ENCODE results near the gene ALK. TPM values are rescaled to one million over a fixed set of nuclear protein-coding genes. Genes with fewer than 3 reads are reported as not detected.

ALK gene
- total RNA-seq, 4 donors from 2014 or later = 0.83 to 1.6 (median 1.2) TPM

DNA sequence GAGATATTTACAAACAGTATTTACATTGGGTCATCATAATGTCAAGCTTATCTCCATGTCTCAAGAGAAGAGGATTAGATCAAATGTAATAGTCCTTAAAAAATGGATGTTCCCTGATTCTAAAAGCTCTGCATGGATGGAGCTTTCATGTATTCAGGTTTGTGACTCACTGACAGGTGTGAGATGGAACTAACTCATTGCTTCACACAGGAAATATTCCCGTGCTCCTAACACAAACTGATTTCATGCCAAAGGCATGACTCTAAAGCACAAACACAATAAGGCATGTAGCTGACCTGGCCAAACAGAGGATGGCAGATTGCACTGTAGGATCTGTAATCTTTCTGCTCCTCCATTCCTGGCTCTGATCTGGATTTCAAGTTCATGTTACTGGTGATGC is 110.0 kb downstream of the ALK start:
- Histone ChIP-seq H3K4me1 (peaks cover 0 to 9% (median 5%) of the 10 kb centered on the region in 4 donors), H3K9me3 (no peaks in the 10 kb centered on the region), H3K36me3 (no peaks in the 10 kb centered on the region), H3K4me3 (no peak overlapping the region), H3K27me3 (no peaks in the 10 kb centered on the region), H3K27ac (replicated peaks in 1 of 4) (no peak overlapping the region)
- TF ChIP-seq POLR2AphosphoS5 (IDR thresholded peaks at IDR 0.05) (no peak), EP300 (IDR thresholded peaks at IDR 0.05) (no peak), POLR2A (IDR thresholded peaks at IDR 0.05; ENCODE audit: low read depth) (no peak)
- TF ChIP-seq, protein P1, sequence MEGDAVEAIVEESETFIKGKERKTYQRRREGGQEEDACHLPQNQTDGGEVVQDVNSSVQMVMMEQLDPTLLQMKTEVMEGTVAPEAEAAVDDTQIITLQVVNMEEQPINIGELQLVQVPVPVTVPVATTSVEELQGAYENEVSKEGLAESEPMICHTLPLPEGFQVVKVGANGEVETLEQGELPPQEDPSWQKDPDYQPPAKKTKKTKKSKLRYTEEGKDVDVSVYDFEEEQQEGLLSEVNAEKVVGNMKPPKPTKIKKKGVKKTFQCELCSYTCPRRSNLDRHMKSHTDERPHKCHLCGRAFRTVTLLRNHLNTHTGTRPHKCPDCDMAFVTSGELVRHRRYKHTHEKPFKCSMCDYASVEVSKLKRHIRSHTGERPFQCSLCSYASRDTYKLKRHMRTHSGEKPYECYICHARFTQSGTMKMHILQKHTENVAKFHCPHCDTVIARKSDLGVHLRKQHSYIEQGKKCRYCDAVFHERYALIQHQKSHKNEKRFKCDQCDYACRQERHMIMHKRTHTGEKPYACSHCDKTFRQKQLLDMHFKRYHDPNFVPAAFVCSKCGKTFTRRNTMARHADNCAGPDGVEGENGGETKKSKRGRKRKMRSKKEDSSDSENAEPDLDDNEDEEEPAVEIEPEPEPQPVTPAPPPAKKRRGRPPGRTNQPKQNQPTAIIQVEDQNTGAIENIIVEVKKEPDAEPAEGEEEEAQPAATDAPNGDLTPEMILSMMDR (IDR thresholded peaks at IDR 0.05) = no peak
- intact Hi-C loops (cut with DNase I) = no loop called here
- 69% methylated on average over 1 of the region's 1 CpG for WGBS
- DNase-seq (ENCODE audit: extremely low spot score) = no peak

DNA sequence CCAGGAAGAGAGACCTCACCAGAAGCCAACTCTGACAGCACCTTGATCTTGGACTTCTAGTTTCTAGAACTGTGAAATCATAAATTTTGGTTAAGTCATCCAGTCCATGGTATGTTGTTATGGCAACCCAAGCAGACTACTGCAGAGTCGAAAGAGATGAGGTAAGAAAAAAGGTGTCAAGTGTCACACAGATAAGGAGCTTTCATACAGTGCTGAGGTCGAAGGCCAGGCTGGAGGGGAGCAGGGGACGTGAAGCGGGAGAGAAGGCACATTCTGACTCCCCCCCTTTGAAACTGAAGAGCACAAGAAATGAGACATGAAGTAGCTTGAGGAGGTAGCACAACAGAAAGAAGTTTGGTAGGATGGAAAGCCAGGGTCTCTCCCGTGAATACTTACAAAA is 110.4 kb downstream of the ALK start:
- Histone ChIP-seq H3K9me3 (no peaks in the 10 kb centered on the region), H3K4me1 (peaks cover 0 to 4% (median 2%) of the 10 kb centered on the region in 4 donors), H3K27ac (replicated peaks in 1 of 4) (no peak overlapping the region), H3K4me3 (no peak overlapping the region), H3K36me3 (no peaks in the 10 kb centered on the region), H3K27me3 (no peaks in the 10 kb centered on the region)
- TF ChIP-seq, protein P1 (IDR thresholded peaks at IDR 0.05) = no peak
- TF ChIP-seq EP300 (IDR thresholded peaks at IDR 0.05) (no peak), POLR2AphosphoS5 (IDR thresholded peaks at IDR 0.05) (no peak), POLR2A (IDR thresholded peaks at IDR 0.05; ENCODE audit: low read depth) (no peak)
- intact Hi-C loops (cut with DNase I) = no loop called here
- 49% methylated on average over 4 of the region's 5 CpGs for WGBS
- DNase-seq (ENCODE audit: extremely low spot score) = no peak

DNA sequence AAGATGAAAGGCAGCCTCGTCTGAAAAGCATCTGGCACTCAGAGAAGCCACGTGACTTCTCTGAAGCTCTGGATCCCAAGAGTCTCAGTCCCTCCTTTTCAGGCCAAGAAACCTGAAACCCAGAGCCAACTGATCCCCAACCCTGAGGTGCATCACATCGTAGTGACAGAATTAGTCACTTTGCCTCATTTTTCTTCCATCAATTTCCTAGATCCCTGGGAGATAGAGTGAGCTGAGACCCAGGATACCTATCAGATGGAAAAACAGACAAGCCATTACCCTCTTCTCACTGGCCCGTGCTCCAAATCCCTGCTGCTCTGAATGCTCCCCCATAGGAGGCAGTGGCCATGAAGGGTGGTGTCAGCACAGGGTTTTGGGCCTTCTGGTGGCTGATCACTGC is 113.1 kb downstream of the ALK start:
- TF ChIP-seq POLR2A (IDR thresholded peaks at IDR 0.05; ENCODE audit: low read depth) = no peak
- no peak for TF ChIP-seq POLR2AphosphoS5 (IDR thresholded peaks at IDR 0.05)
- TF ChIP-seq EP300 (IDR thresholded peaks at IDR 0.05) = no peak
- TF ChIP-seq, protein P1 (IDR thresholded peaks at IDR 0.05) = no peak
- WGBS = 66% methylated on average over 4 of the region's 4 CpGs
- no peaks in the 10 kb centered on the region for H3K9me3 ChIP-seq
- H3K36me3 ChIP-seq = no peaks in the 10 kb centered on the region
- peaks cover 0 to 5% (median 0%) of the 10 kb centered on the region in 4 donors for H3K27me3 ChIP-seq
- H3K4me3 ChIP-seq = no peak overlapping the region
- no peak overlapping the region for H3K27ac ChIP-seq (replicated peaks in 1 of 4)
- DNase-seq (ENCODE audit: extremely low spot score) = no peak
- peaks cover 0 to 4% (median 0%) of the 10 kb centered on the region in 4 donors for H3K4me1 ChIP-seq
- intact Hi-C loops (cut with DNase I) = no loop called here

DNA sequence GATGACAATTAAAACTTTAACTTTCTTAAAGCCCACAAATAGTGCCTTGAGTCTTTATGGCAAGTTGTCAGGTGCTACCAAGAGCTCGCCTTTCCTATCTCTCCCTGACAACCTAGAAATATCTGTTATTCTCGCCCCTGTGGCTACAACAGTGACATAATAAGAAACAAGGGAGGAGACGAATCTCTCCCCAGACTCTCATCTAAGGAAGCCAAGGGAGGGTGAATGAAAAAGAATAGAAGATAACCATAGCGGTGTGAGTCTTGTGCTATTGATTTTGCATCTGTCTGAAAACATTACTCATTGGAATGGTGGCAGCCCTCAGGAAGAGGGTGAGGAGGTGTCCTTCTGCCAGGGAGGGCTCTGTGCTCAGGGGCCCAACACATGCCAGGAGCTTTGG is 114.3 kb downstream of the ALK start:
- TF ChIP-seq POLR2AphosphoS5 (IDR thresholded peaks at IDR 0.05) = no peak
- TF ChIP-seq POLR2A (IDR thresholded peaks at IDR 0.05; ENCODE audit: low read depth) = no peak
- TF ChIP-seq, protein P1 (IDR thresholded peaks at IDR 0.05) = no peak
- TF ChIP-seq EP300 (IDR thresholded peaks at IDR 0.05) = no peak
- Histone ChIP-seq H3K27ac (replicated peaks in 1 of 4) (no peak overlapping the region), H3K4me3 (no peak overlapping the region), H3K36me3 (no peaks in the 10 kb centered on the region), H3K4me1 (peaks cover 0 to 12% (median 4%) of the 10 kb centered on the region in 4 donors), H3K9me3 (no peaks in the 10 kb centered on the region), H3K27me3 (peaks cover 0 to 5% (median 0%) of the 10 kb centered on the region in 4 donors)
- intact Hi-C loops (cut with DNase I) = no loop called here
- DNase-seq (ENCODE audit: extremely low spot score) = no peak
- WGBS = 76% methylated on average over 4 of the region's 4 CpGs

DNA sequence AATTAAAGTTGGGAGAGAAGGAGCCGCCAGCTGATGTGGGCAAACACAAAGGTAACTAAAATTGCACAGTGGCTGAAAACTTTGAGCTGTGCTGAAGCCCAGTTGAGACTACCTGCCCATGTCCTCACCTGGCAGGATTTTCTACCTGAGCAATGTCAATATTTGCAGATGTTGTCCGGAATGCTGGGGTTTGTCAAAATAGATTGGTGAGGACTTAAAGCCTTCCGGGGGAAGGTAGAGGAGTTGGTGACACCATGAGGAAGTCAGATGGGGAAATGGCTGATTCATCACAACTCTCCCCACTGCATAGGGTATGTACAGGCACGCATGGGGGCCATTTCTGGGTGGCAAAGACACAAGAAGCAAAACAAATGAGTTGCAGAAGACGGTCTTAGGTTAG is 114.9 kb downstream of the ALK start:
- WGBS = 84% methylated on average over 5 of the region's 5 CpGs
- Histone ChIP-seq H3K9me3 (no peaks in the 10 kb centered on the region), H3K4me3 (no peak overlapping the region), H3K36me3 (no peaks in the 10 kb centered on the region), H3K4me1 (peaks cover 0 to 12% (median 4%) of the 10 kb centered on the region in 4 donors), H3K27me3 (peaks cover 0 to 5% (median 0%) of the 10 kb centered on the region in 4 donors), H3K27ac (replicated peaks in 1 of 4) (no peak overlapping the region)
- TF ChIP-seq, protein P1 (IDR thresholded peaks at IDR 0.05) = no peak
- TF ChIP-seq POLR2AphosphoS5 (IDR thresholded peaks at IDR 0.05) = no peak
- TF ChIP-seq POLR2A (IDR thresholded peaks at IDR 0.05; ENCODE audit: low read depth) = no peak
- no peak for TF ChIP-seq EP300 (IDR thresholded peaks at IDR 0.05)
- intact Hi-C loops (cut with DNase I) = no loop called here
- DNase-seq (ENCODE audit: extremely low spot score) = no peak

Data from esophagus muscularis mucosa (tissue), 4 donors.